HG02852 (cell line): ENCODE data around the gene HOXC11.

Experiments used
- ATAC-seq: cut with Tn5 transposase; IDR thresholded peaks from one replicate; pipeline ENCODE4 v1.9.1; 2021; ENCODE audit warnings: mild to moderate bottlenecking, moderate library complexity; ENCODE audit not compliant: unreplicated experiment

HOXC11 gene

GRCh38 chr12:53971686-53972085 is 1.2 kb upstream of the HOXC11 start:
- no peak for ATAC-seq

GRCh38 chr12:53972152-53972702 is 699 bp upstream of the HOXC11 start:
- no peak for ATAC-seq

- ATAC-seq: no peak
Measured at GRCh38 chr12:53973236-53974042, 513 bp downstream of the HOXC11 start.

GRCh38 chr12:53974084-53975063 is 1.4 kb downstream of the HOXC11 start, which contains the start of gene HOTAIR:
HOTAIR (minus strand) TSS chr12:53974954.
- no peak for ATAC-seq

GRCh38 chr12:53975064-53975471 is 2.1 kb downstream of the HOXC11 start:
- no peak for ATAC-seq

GRCh38 chr12:53975479-53976152 is 2.7 kb downstream of the HOXC11 start:
- ATAC-seq: no peak

- ATAC-seq: no peak
Measured at GRCh38 chr12:53976172-53976822, 3.4 kb downstream of the HOXC11 start.

- no peak for ATAC-seq
Measured at GRCh38 chr12:53976823-53977595, 4.1 kb downstream of the HOXC11 start.

- no peak for ATAC-seq
Measured at GRCh38 chr12:53977596-53978445, 4.9 kb downstream of the HOXC11 start.

GRCh38 chr12:53978477-53979356 is 5.8 kb downstream of the HOXC11 start:
- no peak for ATAC-seq

- ATAC-seq: no peak
Measured at GRCh38 chr12:53980104-53980801, 7.3 kb downstream of the HOXC11 start.

GRCh38 chr12:53980802-53981496 is 8.0 kb downstream of the HOXC11 start:
- ATAC-seq: no peak

GRCh38 chr12:53981634-53982565 is 9.0 kb downstream of the HOXC11 start:
- ATAC-seq: no peak

GRCh38 chr12:53982648-53983567 is 10.0 kb downstream of the HOXC11 start:
- no peak for ATAC-seq
